GM18867 (cell line): ENCODE measurements around the gene OGFR.

ENCODE experiments used
- ATAC-seq: cut with Tn5 transposase; IDR thresholded peaks from one replicate; pipeline ENCODE4 v1.9.1; 2021; ENCODE audit warnings: mild to moderate bottlenecking, moderate library complexity; ENCODE audit not compliant: unreplicated experiment

Gene OGFR

GRCh38 chr20:62856931-62857619 is 52.4 kb downstream of the OGFR start:
- ATAC-seq, result no peak

DNA sequence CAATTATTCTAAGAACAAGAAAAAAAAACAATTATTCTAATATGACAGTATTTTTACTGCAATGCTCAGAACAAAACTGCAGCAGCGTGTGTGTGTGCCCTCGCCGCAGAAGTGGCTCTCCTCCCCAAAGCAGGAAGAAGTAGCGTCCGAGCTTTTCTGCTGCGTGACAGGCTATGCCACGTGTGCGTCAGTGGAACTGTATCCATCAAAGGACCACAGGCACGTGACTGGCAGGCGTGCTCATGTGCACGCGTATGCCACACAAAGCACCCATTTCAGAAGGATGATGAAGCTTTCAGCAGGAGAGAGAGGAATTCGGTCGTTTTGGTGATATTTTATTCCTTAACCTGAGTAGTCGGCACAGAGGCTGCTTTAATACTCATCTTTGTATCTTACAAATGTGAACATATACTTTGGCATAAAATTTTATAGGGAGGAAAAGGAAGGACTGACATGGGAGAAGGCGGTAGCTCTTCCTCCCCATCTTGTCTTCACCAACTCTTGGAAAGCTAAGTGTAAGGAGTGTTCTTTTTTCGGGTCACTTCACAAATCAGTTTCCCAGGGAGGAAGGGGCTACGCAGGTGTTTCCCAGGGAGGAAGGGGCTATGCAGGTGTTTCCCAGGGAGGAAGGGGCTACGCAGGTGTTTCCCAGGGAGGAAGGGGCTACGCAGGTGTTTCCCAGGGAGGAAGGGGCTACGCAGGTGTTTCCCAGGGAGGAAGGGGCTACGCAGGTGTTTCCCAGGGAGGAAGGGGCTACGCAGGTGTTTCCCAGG is 53.6 kb downstream of the OGFR start:
- no peak for ATAC-seq

DNA sequence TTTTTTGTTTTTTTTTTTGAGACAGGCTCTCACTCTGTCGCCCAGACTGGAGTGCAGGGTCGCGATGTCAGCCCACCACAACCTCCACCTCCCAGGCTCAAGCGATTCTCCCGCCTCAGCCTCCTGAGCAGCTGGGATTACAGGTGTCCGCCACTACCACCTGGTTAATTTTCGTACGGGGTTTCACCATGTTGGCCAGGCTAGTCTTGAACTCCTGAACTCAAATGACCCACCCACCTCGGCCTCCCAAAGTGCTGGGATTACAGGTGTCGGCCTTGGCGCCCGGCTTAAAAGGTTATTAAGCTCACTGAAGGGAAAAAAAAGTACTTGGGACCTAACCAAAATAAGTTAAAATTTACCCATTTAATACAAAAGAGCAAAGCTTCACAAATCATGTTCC is 55.1 kb downstream of the OGFR start:
- ATAC-seq, result no peak

GRCh38 chr20:62860391-62860923 is 55.8 kb downstream of the OGFR start:
- ATAC-seq, result no peak

DNA sequence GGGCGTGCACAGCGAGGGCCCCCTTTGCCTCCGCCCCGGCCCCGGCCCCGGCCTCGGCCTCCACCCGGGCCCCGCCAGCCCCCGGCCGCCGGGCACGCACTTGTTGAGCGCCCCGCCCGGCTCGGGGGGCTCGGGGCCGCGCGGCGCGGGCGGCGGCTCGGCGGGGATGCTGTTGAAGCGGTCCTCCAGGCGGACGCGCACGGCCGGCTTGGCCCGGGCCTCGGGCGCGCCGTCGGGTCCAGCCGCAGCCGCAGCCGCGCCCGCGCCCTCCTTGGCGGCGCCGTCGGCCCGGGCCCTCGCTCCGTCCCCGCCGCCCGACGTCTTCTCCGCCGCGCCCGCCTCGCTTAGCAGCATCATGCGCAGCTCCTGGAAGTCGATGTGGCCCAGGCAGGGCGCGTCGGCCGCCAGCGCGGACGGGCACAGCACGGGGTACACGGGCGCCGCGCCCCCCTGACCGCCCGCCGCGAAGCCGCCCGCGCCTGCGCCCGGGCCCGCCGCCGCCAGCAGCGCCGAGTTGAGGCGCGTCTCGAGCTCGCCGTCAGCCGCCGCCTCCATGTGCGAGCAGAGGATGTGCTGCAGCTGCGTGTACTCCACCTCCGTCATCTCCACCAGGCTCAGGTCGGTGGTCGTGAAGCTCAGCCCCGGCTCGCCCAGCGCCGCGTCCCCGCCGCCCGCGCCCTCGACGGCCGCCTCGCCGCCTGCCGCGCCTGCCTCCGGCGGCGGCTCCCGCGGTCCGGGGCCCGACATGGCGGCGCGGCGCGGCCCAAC is 56.5 kb downstream of the OGFR start:
- ATAC-seq, result peak; percentile 44

GRCh38 chr20:62861726-62862336 is 57.2 kb downstream of the OGFR start, which contains the start of gene TCFL5:
Gene TCFL5 (minus strand): TSS chr20:62861822. CDS start chr20:62861670, 152 bp downstream.
- ATAC-seq, result peak; percentile 66
